ENCODE data around the gene CCDC40. TPM values are rescaled to one million over a fixed set of nuclear protein-coding genes. Genes with fewer than 3 reads are reported as not detected.

The CCDC40 gene
- total and polyA plus RNA-seq, 11 donors = 2.4 to 9.0 (median 5.9) TPM

GRCh38 chr17:80122026-80122575 is 85.7 kb downstream of the CCDC40 start:
- Histone ChIP-seq H3K27me3 (no peaks in the 10 kb centered on the region), H3K4me3 (no peak overlapping the region), H3K27ac (no peak overlapping the region), H3K36me3 (peaks cover 0 to 14% (median 0%) of the 10 kb centered on the region in 9 donors), H3K9me3 (no peaks in the 10 kb centered on the region), H3K4me1 (no peaks in the 10 kb centered on the region)
- WGBS, 4 donors = 84 to 91% (median 87%) methylated on average over 14 to 17 of the region's 17 CpGs
- ATAC-seq = no peak
- intact Hi-C loops (cut with DNase I) = no loop called here
- TF ChIP-seq POLR2A (IDR thresholded peaks at IDR 0.05) = no peak
- no peak for DNase-seq

- Histone ChIP-seq H3K27me3 (no peaks in the 10 kb centered on the region), H3K36me3 (peaks cover 0 to 14% (median 0%) of the 10 kb centered on the region in 9 donors), H3K4me3 (no peak overlapping the region), H3K9me3 (no peaks in the 10 kb centered on the region), H3K4me1 (no peaks in the 10 kb centered on the region), H3K27ac (no peak overlapping the region)
- intact Hi-C loops (cut with DNase I) = no loop called here
- no peak for DNase-seq
- 78 to 91% (median 89%) methylated on average over 5 to 6 of the region's 6 CpGs for WGBS, 4 donors
- ATAC-seq = no peak
- no peak for TF ChIP-seq POLR2A (IDR thresholded peaks at IDR 0.05)
- no peak for TF ChIP-seq CTCF (IDR thresholded peaks at IDR 0.05)
Observed at GRCh38 chr17:80122926-80123505, 86.6 kb downstream of the CCDC40 start.

- Histone ChIP-seq H3K9me3 (no peaks in the 10 kb centered on the region), H3K27me3 (no peaks in the 10 kb centered on the region), H3K4me1 (no peaks in the 10 kb centered on the region), H3K4me3 (no peak overlapping the region), H3K36me3 (peaks cover 0 to 8% (median 0%) of the 10 kb centered on the region in 9 donors), H3K27ac (no peak overlapping the region)
- DNase-seq (no peak), ATAC-seq (no peak)
- intact Hi-C loops (cut with DNase I) = no loop called here
- TF ChIP-seq CTCF (IDR thresholded peaks at IDR 0.05) = no peak
- no peak for TF ChIP-seq POLR2A (IDR thresholded peaks at IDR 0.05)
- 83 to 88% (median 86%) methylated on average over 13 to 15 of the region's 15 CpGs for WGBS, 4 donors
Observed at GRCh38 chr17:80123791-80124190, 87.3 kb downstream of the CCDC40 start.

- peaks cover 0 to 1% (median 0%) of the 10 kb centered on the region in 9 donors for H3K36me3 ChIP-seq
- no peak for DNase-seq
- intact Hi-C loops (cut with DNase I) = no loop called here
- no peaks in the 10 kb centered on the region for H3K4me1 ChIP-seq
- H3K9me3 ChIP-seq = no peaks in the 10 kb centered on the region
- ATAC-seq = peak in 2 of 4 donors; percentile 30 to 52
- H3K27ac ChIP-seq = no peak overlapping the region
- WGBS, 4 donors = 50 to 59% (median 52%) methylated on average over 15 of the region's 15 CpGs
- H3K4me3 ChIP-seq = no peak overlapping the region
- TF ChIP-seq POLR2A (IDR thresholded peaks at IDR 0.05) = no peak
- TF ChIP-seq CTCF (IDR thresholded peaks at IDR 0.05) = no peak
- no peaks in the 10 kb centered on the region for H3K27me3 ChIP-seq
Observed at GRCh38 chr17:80124351-80124981, 88.0 kb downstream of the CCDC40 start.

All from heart left ventricle (tissue), 16 donors.